ENCODE data around the gene CPEB1. TPM values are rescaled to one million over a fixed set of nuclear protein-coding genes. Genes with fewer than 3 reads are reported as not detected.

CPEB1 gene
- total and polyA plus RNA-seq, 5 donors: 1.6 to 7.8 (median 4.8) TPM

DNA sequence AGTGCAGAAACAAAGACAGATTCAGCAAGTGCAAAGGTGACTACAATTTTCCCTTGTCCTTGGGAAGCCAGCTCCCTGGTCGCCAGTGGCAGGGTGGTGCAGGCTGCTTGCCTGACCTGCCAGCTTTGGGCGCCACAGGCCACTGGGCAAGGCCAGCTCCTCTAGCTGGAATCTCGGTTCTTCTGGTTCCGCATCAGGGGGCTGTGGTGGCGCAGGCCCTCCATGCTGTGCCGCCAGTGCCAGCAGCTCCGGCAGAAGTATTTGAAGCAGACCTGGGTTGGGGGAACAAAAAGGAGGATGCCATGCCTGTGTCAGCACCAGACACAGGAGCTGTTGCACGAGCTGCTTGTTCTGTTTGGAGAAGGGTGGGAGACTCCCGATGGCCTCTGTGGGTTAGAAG lies 102.7 kb downstream of the CPEB1 start:
- intact Hi-C loops (cut with DNase I): loop anchor here in 1 of 4 donors (10.0 kb wide), 1 partner anchor 170 kb away; no protein-coding TSS in a partner anchor
- no peak overlapping the region for H3K4me3 ChIP-seq (ENCODE audit: low read length)
- H3K27ac ChIP-seq (ENCODE audit: low read length): no peak overlapping the region
- H3K27me3 ChIP-seq (ENCODE audit: control insufficient read depth, insufficient read depth): no peaks in the 10 kb centered on the region
- DNase-seq (no peak), ATAC-seq (no peak)
- H3K4me1 ChIP-seq (ENCODE audit: control insufficient read depth, insufficient read depth, low read length): peaks cover 4% of the 10 kb centered on the region
- H3K9me3 ChIP-seq (ENCODE audit: control insufficient read depth, low read length): no peaks in the 10 kb centered on the region
- 83% methylated on average over 9 of the region's 9 CpGs for WGBS

DNA sequence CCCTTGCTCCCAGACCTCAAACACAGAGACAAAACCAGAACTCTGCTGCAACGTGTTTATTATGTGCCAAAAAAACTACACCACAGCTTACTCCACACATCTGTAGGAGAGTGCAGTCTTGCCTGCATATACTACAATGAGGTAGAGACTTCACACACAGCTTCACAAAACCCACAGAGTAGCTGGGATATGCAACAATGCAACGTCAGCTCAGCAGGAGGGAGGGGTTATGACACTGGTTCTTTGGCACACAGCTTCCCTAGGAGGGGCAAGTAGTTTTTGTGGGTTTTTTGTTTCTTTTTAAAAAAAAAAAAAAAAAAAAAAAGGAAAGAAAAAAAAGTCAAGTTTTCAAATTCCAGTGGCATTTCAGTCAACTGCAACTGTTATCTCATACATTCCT lies 104.0 kb downstream of the CPEB1 start:
- H3K4me1 ChIP-seq (ENCODE audit: control insufficient read depth, insufficient read depth, low read length): peaks cover 4% of the 10 kb centered on the region
- WGBS: 21% methylated on average over 2 of the region's 2 CpGs
- ATAC-seq: no peak
- H3K27me3 ChIP-seq (ENCODE audit: control insufficient read depth, insufficient read depth): no peaks in the 10 kb centered on the region
- H3K4me3 ChIP-seq (ENCODE audit: low read length): no peak overlapping the region
- no peaks in the 10 kb centered on the region for H3K9me3 ChIP-seq (ENCODE audit: control insufficient read depth, low read length)
- no peak for DNase-seq
- H3K27ac ChIP-seq (ENCODE audit: low read length): no peak overlapping the region
- intact Hi-C loops (cut with DNase I): loop anchor here in 1 of 4 donors (10.0 kb wide), 1 partner anchor 172 kb away; no protein-coding TSS in a partner anchor

DNA sequence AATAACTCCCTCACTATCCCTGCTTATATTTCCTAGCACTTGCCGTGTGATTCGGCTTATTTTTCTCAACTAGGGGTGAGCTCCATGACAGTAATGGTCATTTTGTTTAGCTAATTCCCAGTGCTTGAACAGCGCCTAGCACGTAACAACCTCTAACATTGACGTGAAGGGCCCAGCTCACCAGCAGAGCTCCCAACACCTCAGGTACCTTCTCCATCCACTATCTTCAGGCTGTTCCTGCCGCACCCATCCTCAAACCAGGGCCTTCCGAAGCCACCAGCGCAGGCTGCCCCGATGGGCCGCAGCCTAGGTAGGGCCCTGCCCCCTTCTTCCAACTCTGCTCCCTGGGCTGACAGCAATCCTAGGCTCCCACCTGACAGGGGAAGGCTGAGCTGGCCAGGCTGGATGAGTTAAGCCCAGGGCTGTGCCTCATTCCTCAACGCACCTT lies 106.2 kb downstream of the CPEB1 start:
- intact Hi-C loops (cut with DNase I): loop anchor here in 1 of 4 donors (10.0 kb wide), 1 partner anchor 174 kb away; no protein-coding TSS in a partner anchor
- Histone ChIP-seq H3K4me1 (ENCODE audit: control insufficient read depth, insufficient read depth, low read length) (peaks cover 4% of the 10 kb centered on the region), H3K27me3 (ENCODE audit: control insufficient read depth, insufficient read depth) (no peaks in the 10 kb centered on the region), H3K4me3 (ENCODE audit: low read length) (peak overlapping the region; percentile 74), H3K9me3 (ENCODE audit: control insufficient read depth, low read length) (no peaks in the 10 kb centered on the region), H3K27ac (ENCODE audit: low read length) (peak overlapping the region; percentile 80)
- peak in 2 of 3 donors; percentile 63 to 68 for DNase-seq
- ATAC-seq: peak; percentile 1 to 6
- WGBS: 27% methylated on average over 11 of the region's 11 CpGs

DNA sequence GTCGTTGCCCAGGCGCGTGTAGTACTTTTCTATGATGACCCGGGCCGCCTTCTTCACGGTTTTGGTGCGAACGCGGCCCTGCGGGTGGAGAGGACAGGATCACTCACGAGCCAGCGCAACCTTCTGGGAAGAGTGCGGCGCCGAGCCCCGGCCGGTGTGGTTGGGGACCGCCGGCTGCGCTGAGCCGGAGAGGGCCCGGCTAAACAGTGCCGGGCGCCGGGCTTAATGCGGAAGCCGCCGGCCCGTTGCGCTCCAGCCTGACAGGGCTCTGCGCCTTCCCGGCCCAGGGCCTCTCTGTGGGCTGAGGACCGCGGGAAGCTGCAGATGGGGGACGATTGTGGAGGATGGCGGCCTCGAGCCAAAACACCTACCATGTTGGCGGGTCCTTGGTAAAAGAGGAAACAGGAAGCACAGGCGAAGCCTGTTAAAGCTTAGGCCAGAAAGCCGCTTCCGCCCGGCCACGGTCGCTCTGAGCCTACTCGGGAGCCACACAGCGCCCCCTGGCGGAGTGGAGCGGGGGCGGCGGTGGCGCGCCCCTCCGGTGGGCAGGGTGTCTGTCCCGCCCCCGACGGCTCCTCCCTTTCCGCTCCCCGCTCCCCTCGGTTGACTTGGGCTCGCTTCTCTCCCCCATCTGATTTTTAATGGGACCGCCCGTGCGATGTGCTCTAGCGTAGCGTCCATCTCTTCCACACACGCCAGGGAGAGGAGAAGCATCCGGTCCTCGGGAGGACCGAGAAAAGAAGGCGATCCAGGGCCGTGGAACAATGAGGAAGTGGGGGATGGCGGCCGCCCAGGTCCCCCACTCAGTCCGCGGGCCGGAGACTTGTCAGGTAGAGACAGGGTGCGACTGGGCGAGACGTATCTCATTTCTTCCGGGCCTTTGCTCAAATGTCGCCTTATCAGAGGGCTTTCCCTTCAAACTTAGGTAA lies 106.8 kb downstream of the CPEB1 start, which contains the start of gene RPS17:
Gene RPS17 (minus strand): TSS at position 403 of the 929 bp plus-strand sequence. CDS start 29 bp downstream, at position 374.
- intact Hi-C loops (cut with DNase I): loop anchor here in 1 of 4 donors (10.0 kb wide), 1 partner anchor 174 kb away; no protein-coding TSS in a partner anchor
- peaks cover 4% of the 10 kb centered on the region for H3K4me1 ChIP-seq (ENCODE audit: control insufficient read depth, insufficient read depth, low read length)
- under 1% methylated on average over 81 of the region's 81 CpGs for WGBS
- H3K4me3 ChIP-seq (ENCODE audit: low read length): peak within 1 kb of the TSS; percentile 74
- H3K27me3 ChIP-seq (ENCODE audit: control insufficient read depth, insufficient read depth): no peaks in the 10 kb centered on the region
- no peaks in the 10 kb centered on the region for H3K9me3 ChIP-seq (ENCODE audit: control insufficient read depth, low read length)
- peak within 1 kb of the TSS; percentile 80 for H3K27ac ChIP-seq (ENCODE audit: low read length)
- DNase-seq (peak; percentile 97 to 99 (median 99)), ATAC-seq (peak; percentile 99)

DNA sequence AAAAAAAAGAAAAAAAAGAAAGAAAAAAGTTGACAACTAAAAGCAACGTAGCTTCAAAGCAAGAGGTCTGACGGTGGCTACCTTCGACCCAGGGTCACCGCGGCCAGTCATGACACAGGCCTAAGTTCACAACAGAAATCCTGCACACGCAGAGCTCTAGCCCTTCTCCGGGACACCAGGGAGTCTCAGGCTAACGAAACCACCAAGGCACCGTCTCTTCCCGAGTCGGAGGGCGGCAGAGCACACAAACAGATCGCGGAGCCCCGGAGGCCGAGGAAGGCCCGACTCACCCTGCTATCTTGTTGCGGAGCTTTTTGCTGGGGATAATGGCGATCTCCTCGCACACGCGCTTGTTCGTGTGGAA lies 107.5 kb downstream of the CPEB1 start:
- under 1% methylated on average over 23 of the region's 23 CpGs for WGBS
- Histone ChIP-seq H3K4me1 (ENCODE audit: control insufficient read depth, insufficient read depth, low read length) (peaks cover 4% of the 10 kb centered on the region), H3K9me3 (ENCODE audit: control insufficient read depth, low read length) (no peaks in the 10 kb centered on the region), H3K4me3 (ENCODE audit: low read length) (peak overlapping the region; percentile 74), H3K27ac (ENCODE audit: low read length) (peak overlapping the region; percentile 49), H3K27me3 (ENCODE audit: control insufficient read depth, insufficient read depth) (no peaks in the 10 kb centered on the region)
- DNase-seq (peak in 1 of 3 donors; percentile 56), ATAC-seq (peak; percentile 3 to 8)
- intact Hi-C loops (cut with DNase I): loop anchor here in 1 of 4 donors (10.0 kb wide), 2 partner anchors 175 to 265 kb away; partner anchors contain the start of genes FSD2 and WHAMM

DNA sequence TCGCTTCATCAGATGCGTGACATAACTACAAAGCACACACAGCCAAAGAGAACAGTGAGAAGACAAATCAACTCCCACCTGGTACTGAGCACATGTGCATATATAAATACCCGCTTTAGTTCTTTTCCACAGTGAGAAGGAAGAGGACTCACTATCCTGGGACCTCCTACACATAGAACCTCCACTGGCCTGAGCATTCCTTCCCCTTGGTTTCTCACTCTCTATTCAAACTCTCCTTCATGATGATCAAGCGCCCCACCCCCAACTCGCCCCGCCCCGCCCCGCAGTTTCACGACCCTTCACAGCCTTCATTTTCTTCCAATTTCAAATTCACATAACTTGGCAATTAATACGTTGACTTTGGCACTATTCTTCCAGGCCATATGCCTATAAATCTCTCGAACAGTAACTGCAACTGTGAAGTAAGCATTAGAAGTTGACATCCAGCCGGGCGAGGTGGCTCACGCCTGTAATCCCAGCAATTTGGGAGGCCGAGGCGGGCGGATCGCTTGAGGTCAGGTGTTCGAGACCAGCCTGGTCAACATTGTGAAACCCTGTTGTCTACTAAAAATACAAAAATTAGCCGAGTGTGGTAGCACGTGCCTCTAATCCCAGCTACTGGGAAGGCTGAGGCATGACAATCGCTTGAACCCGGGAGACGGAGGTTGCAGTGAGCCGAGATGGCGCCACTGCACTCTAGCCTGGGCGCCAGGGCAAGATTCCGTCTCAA lies 108.0 kb downstream of the CPEB1 start:
- Histone ChIP-seq H3K27ac (ENCODE audit: low read length) (peak overlapping the region; percentile 49), H3K9me3 (ENCODE audit: control insufficient read depth, low read length) (no peaks in the 10 kb centered on the region), H3K4me1 (ENCODE audit: control insufficient read depth, insufficient read depth, low read length) (peaks cover 4% of the 10 kb centered on the region), H3K27me3 (ENCODE audit: control insufficient read depth, insufficient read depth) (no peaks in the 10 kb centered on the region), H3K4me3 (ENCODE audit: low read length) (peak overlapping the region; percentile 74)
- DNase-seq (no peak), ATAC-seq (no peak)
- intact Hi-C loops (cut with DNase I): loop anchor here in 1 of 4 donors (10.0 kb wide), 1 partner anchor 266 kb away; the partner anchor contains the start of genes FSD2 and WHAMM
- WGBS: 22% methylated on average over 28 of the region's 28 CpGs

DNA sequence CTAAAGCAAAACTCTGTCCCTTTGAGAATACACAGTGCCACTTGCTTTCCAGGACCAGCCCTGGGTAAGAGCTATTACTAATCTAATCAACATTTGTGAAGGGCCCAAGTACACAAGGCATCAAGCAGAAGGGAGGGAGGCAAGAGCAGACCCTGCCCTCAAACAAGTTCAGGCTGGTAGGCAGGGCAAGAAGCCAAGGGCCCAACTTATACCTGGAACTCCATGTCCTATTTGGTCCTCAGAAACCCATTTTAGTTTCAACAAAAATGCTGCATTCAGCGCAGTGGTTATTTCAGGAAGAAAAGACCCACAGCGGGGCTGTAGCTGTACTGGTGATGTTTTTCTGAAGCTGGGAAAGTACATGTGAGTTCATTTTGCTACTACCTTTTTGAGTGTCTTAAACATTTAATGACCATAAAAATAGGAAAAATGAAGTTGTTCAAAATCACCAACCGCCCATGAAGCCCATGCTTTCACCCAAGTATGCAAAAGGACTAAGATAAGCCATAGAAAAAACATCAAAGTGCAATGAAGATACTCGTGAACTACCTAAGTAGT lies 109.7 kb downstream of the CPEB1 start:
- intact Hi-C loops (cut with DNase I): loop anchor here in 1 of 4 donors (10.0 kb wide), 1 partner anchor 267 kb away; the partner anchor contains the start of genes FSD2 and WHAMM
- 81% methylated on average over 4 of the region's 4 CpGs for WGBS

DNA sequence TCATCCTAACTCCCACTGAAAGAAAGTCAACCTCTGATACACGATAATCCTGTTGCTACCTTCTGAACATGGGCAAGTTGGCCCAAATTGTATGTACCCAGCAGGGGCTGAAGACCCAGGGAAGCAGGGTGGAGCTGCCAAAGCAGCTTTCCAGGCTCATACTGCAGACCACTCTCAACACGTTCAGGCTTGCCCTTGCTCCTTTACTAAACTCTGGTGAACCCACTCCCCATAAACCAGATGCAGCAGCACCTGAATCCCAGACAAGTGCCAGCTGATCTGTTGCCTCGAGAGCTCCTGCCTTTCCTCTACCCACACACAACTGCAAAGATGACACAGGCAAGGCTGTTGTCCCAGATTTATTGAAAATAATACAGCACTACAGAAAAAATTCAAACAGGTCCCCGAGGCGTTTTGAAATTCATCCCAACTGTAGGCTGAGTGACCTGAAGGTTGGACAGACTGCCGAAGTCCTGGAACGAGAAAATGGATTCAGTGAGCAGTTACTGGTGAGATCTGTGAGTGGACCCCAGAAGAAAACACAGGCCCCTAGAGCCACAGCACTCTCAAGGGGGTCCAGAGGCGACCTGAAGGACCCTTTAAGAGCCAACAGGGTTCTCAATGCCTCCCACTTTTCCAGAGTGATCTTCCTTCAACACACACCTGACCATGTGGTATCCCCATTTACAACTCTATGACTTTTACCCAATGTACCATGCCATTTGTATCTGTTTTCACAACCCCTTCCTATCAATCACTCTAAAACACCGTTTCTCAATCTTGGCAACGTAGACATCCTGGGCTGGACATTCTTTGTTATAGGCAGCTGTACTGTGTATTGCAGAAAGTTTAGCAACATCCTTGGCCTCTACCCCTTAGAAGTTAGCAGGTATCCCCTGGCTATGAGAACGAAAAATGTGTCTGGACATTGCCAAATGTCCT lies 110.5 kb downstream of the CPEB1 start:
- WGBS: 65% methylated on average over 11 of the region's 11 CpGs
- ATAC-seq: no peak
- Histone ChIP-seq H3K27me3 (ENCODE audit: control insufficient read depth, insufficient read depth) (no peaks in the 10 kb centered on the region), H3K4me3 (ENCODE audit: low read length) (no peak overlapping the region), H3K4me1 (ENCODE audit: control insufficient read depth, insufficient read depth, low read length) (peaks cover 4% of the 10 kb centered on the region), H3K27ac (ENCODE audit: low read length) (no peak overlapping the region), H3K9me3 (ENCODE audit: control insufficient read depth, low read length) (no peaks in the 10 kb centered on the region)
- DNase-seq: no peak
- intact Hi-C loops (cut with DNase I): loop anchor here in 1 of 4 donors (10.0 kb wide), 1 partner anchor 268 kb away; the partner anchor contains the start of genes FSD2 and WHAMM

More for the DNA sequence above, 109.7 kb downstream of the CPEB1 start:
- Histone ChIP-seq H3K4me3 (ENCODE audit: low read length) (no peak overlapping the region), H3K9me3 (ENCODE audit: control insufficient read depth, low read length) (no peaks in the 10 kb centered on the region), H3K4me1 (ENCODE audit: control insufficient read depth, insufficient read depth, low read length) (peaks cover 4% of the 10 kb centered on the region), H3K27ac (ENCODE audit: low read length) (no peak overlapping the region), H3K27me3 (ENCODE audit: control insufficient read depth, insufficient read depth) (no peaks in the 10 kb centered on the region)
- DNase-seq (no peak), ATAC-seq (no peak)

DNA sequence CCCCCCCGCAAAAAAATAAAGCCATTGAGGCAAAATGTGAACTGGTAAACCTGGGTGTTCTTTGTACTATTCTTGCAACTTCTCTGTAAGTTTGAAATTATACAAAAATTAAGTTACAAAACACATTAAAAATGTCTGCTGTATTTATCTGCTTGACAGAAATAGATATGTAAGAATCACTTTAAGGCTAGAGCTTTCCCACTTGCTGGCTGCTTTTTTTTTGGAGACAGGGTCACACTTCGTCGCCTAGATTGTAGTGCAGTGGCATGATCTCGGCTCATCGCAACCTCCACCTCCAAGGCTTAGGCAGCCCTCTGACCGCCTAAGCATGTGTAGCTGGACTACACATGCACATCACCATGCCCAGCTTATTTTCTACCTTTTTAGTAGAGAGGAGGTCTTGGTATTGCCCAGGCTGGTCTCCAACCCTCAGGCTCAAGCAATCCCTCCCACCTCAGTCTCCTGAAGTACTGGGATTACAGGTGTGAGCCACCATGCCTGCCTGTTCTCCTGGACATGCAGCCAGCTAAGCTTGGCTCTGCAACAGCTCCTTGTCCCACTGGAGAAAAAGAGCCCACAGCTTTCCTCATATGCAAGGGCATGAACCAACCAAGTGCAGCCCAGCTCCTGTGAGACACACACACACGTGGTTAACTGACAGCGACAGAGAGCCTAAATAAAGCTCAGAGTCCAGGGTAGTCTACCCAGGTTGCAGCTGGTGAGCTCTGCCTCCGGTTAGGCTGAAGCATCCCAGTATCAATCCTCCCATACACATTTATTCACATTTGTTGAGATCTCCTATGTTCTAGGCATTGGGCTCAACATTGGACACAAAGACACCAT lies 111.4 kb downstream of the CPEB1 start:
- H3K27ac ChIP-seq (ENCODE audit: low read length): no peak overlapping the region

More for the DNA sequence above, 111.4 kb downstream of the CPEB1 start:
- H3K4me1 ChIP-seq (ENCODE audit: control insufficient read depth, insufficient read depth, low read length): no peaks in the 10 kb centered on the region
- H3K27me3 ChIP-seq (ENCODE audit: control insufficient read depth, insufficient read depth): no peaks in the 10 kb centered on the region
- no peaks in the 10 kb centered on the region for H3K9me3 ChIP-seq (ENCODE audit: control insufficient read depth, low read length)
- DNase-seq: no peak
- intact Hi-C loops (cut with DNase I): loop anchor here in 1 of 4 donors (10.0 kb wide), 1 partner anchor 269 kb away; the partner anchor contains the start of genes FSD2 and WHAMM
- ATAC-seq: no peak
- 53% methylated on average over 9 of the region's 9 CpGs for WGBS
- H3K4me3 ChIP-seq (ENCODE audit: low read length): no peak overlapping the region
